ENCODE results near the gene GJC2. TPM values are rescaled to one million over a fixed set of nuclear protein-coding genes. Genes with fewer than 3 reads are reported as not detected.

The GJC2 gene
- total and polyA plus RNA-seq, 2 donors (not counting 1 experiment from before 2014, with no cell fraction given), result 0.16 to 0.30 TPM

DNA sequence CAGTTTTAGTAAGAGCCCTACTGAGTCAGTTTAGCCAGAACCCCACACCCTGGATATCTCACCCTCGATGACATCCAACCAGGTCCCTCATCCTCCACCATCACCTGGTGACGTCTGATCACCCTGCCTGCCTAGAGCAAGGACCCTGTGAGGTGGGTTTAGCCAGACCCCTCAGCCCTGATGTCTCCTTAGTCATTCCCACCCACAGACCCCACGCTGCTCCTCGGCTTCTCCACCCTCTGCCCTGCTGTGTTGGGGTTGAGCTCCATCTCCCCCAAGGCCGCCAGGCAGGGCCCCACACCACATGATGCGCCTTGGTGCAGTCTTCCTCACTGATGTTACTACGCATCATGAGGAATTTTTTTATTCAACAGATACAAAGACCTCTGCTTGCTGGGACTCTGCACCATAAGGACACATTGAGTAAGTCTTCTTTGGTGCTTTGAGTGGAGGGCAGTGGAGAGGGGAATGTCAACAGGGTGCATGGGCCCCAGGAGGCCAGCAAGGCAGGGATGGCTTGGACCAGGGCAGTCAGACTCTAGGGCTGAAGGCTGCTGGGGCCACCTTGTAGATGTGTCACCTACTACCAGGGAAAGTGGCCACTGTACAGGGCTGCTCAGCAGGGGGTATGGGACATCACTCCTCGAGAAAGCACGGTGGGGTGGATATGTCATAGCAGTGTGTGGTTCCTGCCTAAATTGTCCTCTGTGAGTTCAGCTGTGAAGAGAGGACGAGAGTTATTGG, 14.2 kb downstream of the GJC2 start:
- ATAC-seq (ENCODE audit: low read depth), result no peak
- Histone ChIP-seq H3K79me2 (ENCODE audit: control insufficient read depth, insufficient read depth, low read length) (peaks cover 28% of the 10 kb centered on the region), H3K9me3 (ENCODE audit: control extremely low read depth in 1 of 3, control insufficient read depth in 2 of 3, insufficient read depth in 1 of 3, low read length in 2 of 3) (no peaks in the 10 kb centered on the region), H4K20me1 (ENCODE audit: control insufficient read depth, insufficient read depth, low read length, poor library complexity, severe bottlenecking) (no peaks in the 10 kb centered on the region), H3K9ac (ENCODE audit: low read length) (no peak overlapping the region), H3K4me1 (ENCODE audit: control insufficient read depth in 2 of 2, insufficient read depth in 2 of 2, low read length in 2 of 2) (peaks cover 14 to 26% of the 10 kb centered on the region in 2 donors), H3K36me3 (replicated peaks in 1 of 2; ENCODE audit: control extremely low read depth in 1 of 2, control insufficient read depth in 1 of 2, extremely low read depth in 1 of 2, insufficient read depth in 2 of 2, low read length in 1 of 2) (no peaks in the 10 kb centered on the region), H3K4me3 (ENCODE audit: control extremely low read depth in 1 of 5, extremely low read depth in 1 of 5, insufficient read depth in 1 of 5, low read depth in 2 of 5, low read length in 4 of 5) (no peak overlapping the region), H3K27me3 (replicated peaks in 1 of 4; ENCODE audit: control extremely low read depth in 1 of 4, control insufficient read depth in 3 of 4, insufficient read depth in 4 of 4, low read length in 3 of 4) (peaks cover 0 to 9% (median 0%) of the 10 kb centered on the region in 4 experiments), H3K27ac (ENCODE audit: low read length in 2 of 2) (peak overlapping the region in 1 of 2 donors; percentile 98), H3K4me2 (replicated peaks; ENCODE audit: low read depth, low read length, poor library complexity, severe bottlenecking) (no peak overlapping the region), H2AFZ (ENCODE audit: insufficient read depth, low read depth, low read length, poor library complexity, severe bottlenecking) (no peak overlapping the region)
- POLR2A ChIA-PET, result no interaction called here
- intact Hi-C loops (cut with micrococcal nuclease), result loop anchor here (2.0 kb wide), 1 partner anchor 243 kb away; the partner anchor contains the start of gene TRIM11
- no peak for DNase-seq
- peak overlapping the region; percentile 75 for H3K4me3 Mint-ChIP-seq
- peak overlapping the region; percentile 80 for H3K27ac Mint-ChIP-seq
- TF ChIP-seq, protein P1, sequence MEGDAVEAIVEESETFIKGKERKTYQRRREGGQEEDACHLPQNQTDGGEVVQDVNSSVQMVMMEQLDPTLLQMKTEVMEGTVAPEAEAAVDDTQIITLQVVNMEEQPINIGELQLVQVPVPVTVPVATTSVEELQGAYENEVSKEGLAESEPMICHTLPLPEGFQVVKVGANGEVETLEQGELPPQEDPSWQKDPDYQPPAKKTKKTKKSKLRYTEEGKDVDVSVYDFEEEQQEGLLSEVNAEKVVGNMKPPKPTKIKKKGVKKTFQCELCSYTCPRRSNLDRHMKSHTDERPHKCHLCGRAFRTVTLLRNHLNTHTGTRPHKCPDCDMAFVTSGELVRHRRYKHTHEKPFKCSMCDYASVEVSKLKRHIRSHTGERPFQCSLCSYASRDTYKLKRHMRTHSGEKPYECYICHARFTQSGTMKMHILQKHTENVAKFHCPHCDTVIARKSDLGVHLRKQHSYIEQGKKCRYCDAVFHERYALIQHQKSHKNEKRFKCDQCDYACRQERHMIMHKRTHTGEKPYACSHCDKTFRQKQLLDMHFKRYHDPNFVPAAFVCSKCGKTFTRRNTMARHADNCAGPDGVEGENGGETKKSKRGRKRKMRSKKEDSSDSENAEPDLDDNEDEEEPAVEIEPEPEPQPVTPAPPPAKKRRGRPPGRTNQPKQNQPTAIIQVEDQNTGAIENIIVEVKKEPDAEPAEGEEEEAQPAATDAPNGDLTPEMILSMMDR (IDR thresholded peaks at IDR 0.05), result no peak
- no peak for TF ChIP-seq EZH2 (IDR thresholded peaks at IDR 0.05; ENCODE audit: borderline replicate concordance, insufficient read depth, low read depth, low read length, poor library complexity, severe bottlenecking)
- 97% methylated on average over 8 of the region's 10 CpGs for WGBS (ENCODE audit: insufficient coverage)
- peaks cover 26% of the 10 kb centered on the region for H3K4me1 Mint-ChIP-seq
- CTCF ChIA-PET, result interaction anchor here (1.0 to 5.6 kb wide), 4 partner anchors 21 to 337 kb away, joined by 3 to 73 read pairs (median 4); no protein-coding TSS in a partner anchor
- H3K27me3 Mint-ChIP-seq, result peaks cover 3% of the 10 kb centered on the region
- H3K9me3 Mint-ChIP-seq (ENCODE audit: insufficient read depth), result no peaks in the 10 kb centered on the region
